Measurements from ENCODE around the gene IKZF3.

Gene IKZF3

GRCh38 chr17:39772987-39773934, 90.9 kb downstream of the IKZF3 start:
- TF ChIP-seq ZNF280C (tag by site-specific recombination; IDR thresholded peaks at IDR 0.05): no peak
- TF ChIP-seq ZNF157 (tag by site-specific recombination; IDR thresholded peaks at IDR 0.05): no peak
- no peak for TF ChIP-seq INSM2 (tag by site-specific recombination; IDR thresholded peaks at IDR 0.05)
- no peak for TF ChIP-seq ZNF777 (tag by site-specific recombination; IDR thresholded peaks at IDR 0.05; ENCODE audit: borderline replicate concordance)
- no peak for TF ChIP-seq ZNF433 (tag by site-specific recombination; IDR thresholded peaks at IDR 0.05; ENCODE audit: low read depth)
- no peak overlapping the region for H3K27ac ChIP-seq (ENCODE audit: extremely low read depth, low read depth, low read length)
- H3K36me3 ChIP-seq (ENCODE audit: control insufficient read depth in 2 of 2, insufficient read depth in 1 of 2, low read length in 2 of 2): no peaks in the 10 kb centered on the region
- H3K4me1 ChIP-seq (ENCODE audit: control insufficient read depth, insufficient read depth, low read length): peaks cover 25% of the 10 kb centered on the region
- CTCF ChIA-PET: no interaction called here
- POLR2A ChIA-PET: no interaction called here
- no peak overlapping the region for H3K4me3 ChIP-seq (ENCODE audit: low read depth, low read length)
- no peaks in the 10 kb centered on the region for H3K9me3 ChIP-seq (ENCODE audit: control insufficient read depth, insufficient read depth, low read depth, low read length)

GRCh38 chr17:39772415-39772814, 91.7 kb downstream of the IKZF3 start:
- no peaks in the 10 kb centered on the region for H3K36me3 ChIP-seq (ENCODE audit: control insufficient read depth in 2 of 2, insufficient read depth in 1 of 2, low read length in 2 of 2)
- CTCF ChIA-PET: no interaction called here
- H3K27ac ChIP-seq (ENCODE audit: extremely low read depth, low read depth, low read length): no peak overlapping the region
- peaks cover 23% of the 10 kb centered on the region for H3K4me1 ChIP-seq (ENCODE audit: control insufficient read depth, insufficient read depth, low read length)
- POLR2A ChIA-PET: no interaction called here
- H3K9me3 ChIP-seq (ENCODE audit: control insufficient read depth, insufficient read depth, low read depth, low read length): no peaks in the 10 kb centered on the region
- no peak overlapping the region for H3K4me3 ChIP-seq (ENCODE audit: low read depth, low read length)
- TF ChIP-seq ZNF148 (tag by site-specific recombination; IDR thresholded peaks at IDR 0.05; ENCODE audit: borderline replicate concordance) (no peak), REST (tag by site-specific recombination; IDR thresholded peaks at IDR 0.05) (no peak), PRDM10 (tag by site-specific recombination; IDR thresholded peaks at IDR 0.05) (no peak), SCRT2 (tag by site-specific recombination; IDR thresholded peaks at IDR 0.05) (no peak), OSR2 (tag by site-specific recombination; IDR thresholded peaks at IDR 0.05) (no peak), ZNF398 (tag by site-specific recombination; IDR thresholded peaks at IDR 0.05) (no peak), ZNF239 (tag by site-specific recombination; IDR thresholded peaks at IDR 0.05) (no peak), ZNF214 (tag by site-specific recombination; IDR thresholded peaks at IDR 0.05; ENCODE audit: borderline replicate concordance) (no peak), ZNF76 (tag by site-specific recombination; IDR thresholded peaks at IDR 0.05; ENCODE audit: borderline replicate concordance, low read depth) (no peak), ZEB2 (tag by site-specific recombination; IDR thresholded peaks at IDR 0.05) (no peak)
